HFF-Myc (cell line): ENCODE data around the gene ARAF.

Experiments
- DNase-seq: peaks from one replicate; pipeline ENCODE4 v3.0.0-alpha.2; 2011; ENCODE audit warnings: low read depth; ENCODE audit errors: extremely low read depth
- H3K4me3 ChIP-seq: replicated peaks from 2 replicates; pipeline ENCODE4 v1.5.1; 2011; ENCODE audit warnings: low read depth, mild to moderate bottlenecking, control low read depth, low read length
- CTCF ChIP-seq: IDR thresholded peaks from 2 replicates; pipeline ENCODE4 v1.5.1; 2012; ENCODE audit warnings: mild to moderate bottlenecking, low read depth, low read length, control low read depth; ENCODE audit errors: missing control alignments

Gene ARAF

GRCh38 chrX:47619486-47620302 lies 58.7 kb downstream of the ARAF start, which contains the start of gene SYN1:
TSS of gene SYN1 (minus strand) at chrX:47619857. CDS start at chrX:47619728, 129 bp downstream.
- H3K4me3 ChIP-seq = peak within 1 kb of the TSS; percentile 13; the same call in 1 of the 2 replicates
- TF ChIP-seq CTCF = no peak

GRCh38 chrX:47620303-47620685 lies 59.3 kb downstream of the ARAF start:
- H3K4me3 ChIP-seq = no peak overlapping the region

More at GRCh38 chrX:47619486-47620302, 58.7 kb downstream of the ARAF start, which contains the start of gene SYN1:
- peak; percentile 14 for DNase-seq

More at GRCh38 chrX:47620303-47620685, 59.3 kb downstream of the ARAF start:
- DNase-seq = no peak
- no peak for TF ChIP-seq CTCF
